GM23338 (cell line): Measurements from ENCODE around the gene PELI1.

Source experiments
- EZH2 ChIP-seq: fragments of 200-600 bp; sonication (generic); IDR thresholded peaks from one replicate; pipeline ENCODE4 v1.8.0; 2017; ENCODE audit warnings: antibody characterized with exemption, mild to moderate bottlenecking, low read depth; ENCODE audit not compliant: unreplicated experiment
- EZH2phosphoT487 ChIP-seq: fragments of 200-600 bp; sonication (generic); IDR thresholded peaks from one replicate; pipeline ENCODE4 v1.8.1; 2018; ENCODE audit warnings: antibody characterized with exemption; ENCODE audit not compliant: unreplicated experiment
- POLR2AphosphoS5 ChIP-seq: IDR thresholded peaks from 2 replicates; pipeline ENCODE4 v1.6.1; 2016; ENCODE audit warnings: antibody characterized with exemption, low read depth
- STAT1 ChIP-seq: IDR thresholded peaks from one replicate; pipeline ENCODE4 v1.6.1; 2016; ENCODE audit warnings: antibody characterized with exemption; ENCODE audit not compliant: unreplicated experiment
- TF ChIP-seq, protein P1 (sequence below), 2 experiments: fragments of 200-600 bp in 1 of 2; sonication (generic) in 1 of 2; conservative IDR thresholded peaks; 2 replicates each; pipeline versions ENCODE4 v1.5.1 to v1.6.1; 2016 to 2017; ENCODE audit warnings: antibody characterized with exemption in 2 of 2, low read depth in 2 of 2, mild to moderate bottlenecking in 2 of 2, moderate library complexity in 1 of 2
- TF ChIP-seq, protein P2 (sequence below): IDR thresholded peaks from one replicate; pipeline ENCODE4 v1.6.1; 2018; ENCODE audit warnings: antibody characterized with exemption; ENCODE audit not compliant: unreplicated experiment
- TF ChIP-seq, protein P3 (sequence below): IDR thresholded peaks from 2 replicates; pipeline ENCODE4 v1.6.1; 2016; ENCODE audit warnings: antibody characterized with exemption

DNA sequence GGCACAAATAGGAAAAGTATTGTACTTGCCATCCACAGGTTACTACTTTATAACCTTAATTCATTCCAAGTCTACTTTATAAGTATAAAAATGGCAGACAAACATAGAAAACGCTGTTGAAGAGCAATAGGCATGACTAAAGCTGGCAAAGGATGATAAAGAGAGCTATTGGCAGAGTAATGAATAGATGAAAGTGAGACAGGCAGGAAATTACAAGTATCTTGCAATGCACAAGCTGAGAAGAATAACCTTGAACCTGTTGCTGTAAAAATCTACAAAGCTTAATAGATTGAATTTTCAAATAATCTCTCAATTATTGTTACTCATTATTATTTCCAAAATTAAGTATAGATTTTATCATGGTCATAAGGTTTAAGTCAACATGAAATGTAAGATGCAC is 8.8 kb downstream of the PELI1 start:
- TF ChIP-seq, protein P1, sequence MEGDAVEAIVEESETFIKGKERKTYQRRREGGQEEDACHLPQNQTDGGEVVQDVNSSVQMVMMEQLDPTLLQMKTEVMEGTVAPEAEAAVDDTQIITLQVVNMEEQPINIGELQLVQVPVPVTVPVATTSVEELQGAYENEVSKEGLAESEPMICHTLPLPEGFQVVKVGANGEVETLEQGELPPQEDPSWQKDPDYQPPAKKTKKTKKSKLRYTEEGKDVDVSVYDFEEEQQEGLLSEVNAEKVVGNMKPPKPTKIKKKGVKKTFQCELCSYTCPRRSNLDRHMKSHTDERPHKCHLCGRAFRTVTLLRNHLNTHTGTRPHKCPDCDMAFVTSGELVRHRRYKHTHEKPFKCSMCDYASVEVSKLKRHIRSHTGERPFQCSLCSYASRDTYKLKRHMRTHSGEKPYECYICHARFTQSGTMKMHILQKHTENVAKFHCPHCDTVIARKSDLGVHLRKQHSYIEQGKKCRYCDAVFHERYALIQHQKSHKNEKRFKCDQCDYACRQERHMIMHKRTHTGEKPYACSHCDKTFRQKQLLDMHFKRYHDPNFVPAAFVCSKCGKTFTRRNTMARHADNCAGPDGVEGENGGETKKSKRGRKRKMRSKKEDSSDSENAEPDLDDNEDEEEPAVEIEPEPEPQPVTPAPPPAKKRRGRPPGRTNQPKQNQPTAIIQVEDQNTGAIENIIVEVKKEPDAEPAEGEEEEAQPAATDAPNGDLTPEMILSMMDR (conservative IDR thresholded peaks at IDR 0.05; ENCODE audit: low read depth in 2 of 2) = no peak
- TF ChIP-seq EZH2 (no peak), STAT1 (no peak), POLR2AphosphoS5 (no peak), EZH2phosphoT487 (no peak)
- TF ChIP-seq, protein P2, sequence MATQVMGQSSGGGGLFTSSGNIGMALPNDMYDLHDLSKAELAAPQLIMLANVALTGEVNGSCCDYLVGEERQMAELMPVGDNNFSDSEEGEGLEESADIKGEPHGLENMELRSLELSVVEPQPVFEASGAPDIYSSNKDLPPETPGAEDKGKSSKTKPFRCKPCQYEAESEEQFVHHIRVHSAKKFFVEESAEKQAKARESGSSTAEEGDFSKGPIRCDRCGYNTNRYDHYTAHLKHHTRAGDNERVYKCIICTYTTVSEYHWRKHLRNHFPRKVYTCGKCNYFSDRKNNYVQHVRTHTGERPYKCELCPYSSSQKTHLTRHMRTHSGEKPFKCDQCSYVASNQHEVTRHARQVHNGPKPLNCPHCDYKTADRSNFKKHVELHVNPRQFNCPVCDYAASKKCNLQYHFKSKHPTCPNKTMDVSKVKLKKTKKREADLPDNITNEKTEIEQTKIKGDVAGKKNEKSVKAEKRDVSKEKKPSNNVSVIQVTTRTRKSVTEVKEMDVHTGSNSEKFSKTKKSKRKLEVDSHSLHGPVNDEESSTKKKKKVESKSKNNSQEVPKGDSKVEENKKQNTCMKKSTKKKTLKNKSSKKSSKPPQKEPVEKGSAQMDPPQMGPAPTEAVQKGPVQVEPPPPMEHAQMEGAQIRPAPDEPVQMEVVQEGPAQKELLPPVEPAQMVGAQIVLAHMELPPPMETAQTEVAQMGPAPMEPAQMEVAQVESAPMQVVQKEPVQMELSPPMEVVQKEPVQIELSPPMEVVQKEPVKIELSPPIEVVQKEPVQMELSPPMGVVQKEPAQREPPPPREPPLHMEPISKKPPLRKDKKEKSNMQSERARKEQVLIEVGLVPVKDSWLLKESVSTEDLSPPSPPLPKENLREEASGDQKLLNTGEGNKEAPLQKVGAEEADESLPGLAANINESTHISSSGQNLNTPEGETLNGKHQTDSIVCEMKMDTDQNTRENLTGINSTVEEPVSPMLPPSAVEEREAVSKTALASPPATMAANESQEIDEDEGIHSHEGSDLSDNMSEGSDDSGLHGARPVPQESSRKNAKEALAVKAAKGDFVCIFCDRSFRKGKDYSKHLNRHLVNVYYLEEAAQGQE = no peak
- TF ChIP-seq, protein P3, sequence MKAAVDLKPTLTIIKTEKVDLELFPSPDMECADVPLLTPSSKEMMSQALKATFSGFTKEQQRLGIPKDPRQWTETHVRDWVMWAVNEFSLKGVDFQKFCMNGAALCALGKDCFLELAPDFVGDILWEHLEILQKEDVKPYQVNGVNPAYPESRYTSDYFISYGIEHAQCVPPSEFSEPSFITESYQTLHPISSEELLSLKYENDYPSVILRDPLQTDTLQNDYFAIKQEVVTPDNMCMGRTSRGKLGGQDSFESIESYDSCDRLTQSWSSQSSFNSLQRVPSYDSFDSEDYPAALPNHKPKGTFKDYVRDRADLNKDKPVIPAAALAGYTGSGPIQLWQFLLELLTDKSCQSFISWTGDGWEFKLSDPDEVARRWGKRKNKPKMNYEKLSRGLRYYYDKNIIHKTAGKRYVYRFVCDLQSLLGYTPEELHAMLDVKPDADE = no peak
